ENCODE results near the gene SLC10A7.

DNA sequence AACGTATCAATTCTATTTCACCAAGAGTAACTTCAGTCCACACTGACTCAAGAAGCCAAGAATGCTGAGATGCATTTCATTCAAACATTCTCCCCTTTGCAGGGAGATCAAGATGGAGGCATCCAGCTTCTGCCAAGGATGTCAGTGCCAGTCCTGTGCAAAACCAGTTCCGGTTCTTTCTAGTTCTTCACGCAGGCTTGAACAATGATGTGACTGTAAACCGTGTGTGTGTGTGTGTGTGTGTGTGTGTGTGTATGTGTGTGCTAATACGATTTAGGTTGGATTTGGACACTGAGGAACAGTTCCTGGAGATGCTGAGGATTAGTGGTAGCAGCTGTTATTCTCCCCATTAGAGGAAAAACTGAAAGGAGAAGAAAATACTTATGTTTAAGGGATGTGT, 307.5 kb downstream of the SLC10A7 start, which contains the start of gene REELD1:
- TF ChIP-seq, protein P1, sequence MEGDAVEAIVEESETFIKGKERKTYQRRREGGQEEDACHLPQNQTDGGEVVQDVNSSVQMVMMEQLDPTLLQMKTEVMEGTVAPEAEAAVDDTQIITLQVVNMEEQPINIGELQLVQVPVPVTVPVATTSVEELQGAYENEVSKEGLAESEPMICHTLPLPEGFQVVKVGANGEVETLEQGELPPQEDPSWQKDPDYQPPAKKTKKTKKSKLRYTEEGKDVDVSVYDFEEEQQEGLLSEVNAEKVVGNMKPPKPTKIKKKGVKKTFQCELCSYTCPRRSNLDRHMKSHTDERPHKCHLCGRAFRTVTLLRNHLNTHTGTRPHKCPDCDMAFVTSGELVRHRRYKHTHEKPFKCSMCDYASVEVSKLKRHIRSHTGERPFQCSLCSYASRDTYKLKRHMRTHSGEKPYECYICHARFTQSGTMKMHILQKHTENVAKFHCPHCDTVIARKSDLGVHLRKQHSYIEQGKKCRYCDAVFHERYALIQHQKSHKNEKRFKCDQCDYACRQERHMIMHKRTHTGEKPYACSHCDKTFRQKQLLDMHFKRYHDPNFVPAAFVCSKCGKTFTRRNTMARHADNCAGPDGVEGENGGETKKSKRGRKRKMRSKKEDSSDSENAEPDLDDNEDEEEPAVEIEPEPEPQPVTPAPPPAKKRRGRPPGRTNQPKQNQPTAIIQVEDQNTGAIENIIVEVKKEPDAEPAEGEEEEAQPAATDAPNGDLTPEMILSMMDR (conservative IDR thresholded peaks at IDR 0.05; ENCODE audit: low read depth, low read length): no peak
- no peak for TF ChIP-seq EZH2 (IDR thresholded peaks at IDR 0.05; ENCODE audit: borderline replicate concordance, low read depth, low read length, poor library complexity, severe bottlenecking)
